ENCODE measurements around the gene SOCS1.

The SOCS1 gene

DNA sequence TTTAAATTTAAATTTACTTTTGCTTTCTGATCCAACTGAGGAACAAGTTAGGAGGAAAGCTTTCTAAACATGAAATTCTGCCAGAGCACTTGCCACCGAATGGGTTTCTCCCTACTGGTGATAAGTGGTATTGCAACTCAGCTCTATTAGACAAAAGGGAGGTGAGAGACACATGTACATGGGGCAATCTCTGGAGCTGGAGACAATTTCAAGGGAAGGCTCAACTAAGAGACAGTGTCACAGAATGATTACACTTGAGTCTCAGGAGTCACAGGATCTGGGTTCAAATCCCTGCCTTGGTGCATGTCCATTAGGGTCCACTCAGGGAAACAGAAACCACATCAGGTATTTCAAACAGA, 37.4 kb downstream of the SOCS1 start:
- no peak overlapping the region for H3K18ac ChIP-seq (ENCODE audit: low read length)
- H3K9me3 ChIP-seq (ENCODE audit: insufficient read depth, low read depth, low read length) = peaks cover 5% of the 10 kb centered on the region
- H3K4me2 ChIP-seq (ENCODE audit: low read length) = no peak overlapping the region
- no peaks in the 10 kb centered on the region for H3K36me3 ChIP-seq (ENCODE audit: control insufficient read depth in 1 of 2, insufficient read depth in 2 of 2, low read length in 2 of 2)
- no peak overlapping the region for H4K91ac ChIP-seq (ENCODE audit: low read depth, low read length)
- H3K23ac ChIP-seq (ENCODE audit: low read length) = no peak overlapping the region
- no peak overlapping the region for H2BK12ac ChIP-seq (ENCODE audit: low read length)
- H3K14ac ChIP-seq (ENCODE audit: low read length) = no peak overlapping the region
- H3K27me3 ChIP-seq (ENCODE audit: insufficient read depth, low read length) = no peaks in the 10 kb centered on the region
- no peak overlapping the region for H2AK5ac ChIP-seq (ENCODE audit: low read length)
- H3K27ac ChIP-seq (ENCODE audit: low read depth, low read length) = no peak overlapping the region
- no peak overlapping the region for H3K4me3 ChIP-seq (ENCODE audit: low read depth, low read length)
- H3K79me1 ChIP-seq (ENCODE audit: low read length) = no peaks in the 10 kb centered on the region
- WGBS (ENCODE audit: extremely low coverage, insufficient coverage, insufficient read length) = no CpG with 5 or more reads among the region's 1 CpG
- H4K12ac ChIP-seq (ENCODE audit: low read depth, low read length) = no peak overlapping the region
- H2AFZ ChIP-seq (ENCODE audit: insufficient read depth, low read length, poor library complexity) = no peak overlapping the region
- no peaks in the 10 kb centered on the region for H3K79me2 ChIP-seq (ENCODE audit: control insufficient read depth, insufficient read depth, low read length, poor library complexity)
- no peak overlapping the region for H3K4ac ChIP-seq (ENCODE audit: low read depth, low read length)
- H3K9ac ChIP-seq (ENCODE audit: low read length) = no peak overlapping the region
- no peak overlapping the region for H2BK5ac ChIP-seq (ENCODE audit: low read depth, low read length, poor library complexity)
- no peak overlapping the region for H4K8ac ChIP-seq (ENCODE audit: low read depth, low read length)
- H3K4me1 ChIP-seq (ENCODE audit: control insufficient read depth in 1 of 2, insufficient read depth in 2 of 2, low read length in 2 of 2) = no peaks in the 10 kb centered on the region
- peak in 1 of 2 donors; percentile 39 for DNase-seq
- no peak overlapping the region for H2BK120ac ChIP-seq (ENCODE audit: insufficient read depth, low read length, poor library complexity)

DNA sequence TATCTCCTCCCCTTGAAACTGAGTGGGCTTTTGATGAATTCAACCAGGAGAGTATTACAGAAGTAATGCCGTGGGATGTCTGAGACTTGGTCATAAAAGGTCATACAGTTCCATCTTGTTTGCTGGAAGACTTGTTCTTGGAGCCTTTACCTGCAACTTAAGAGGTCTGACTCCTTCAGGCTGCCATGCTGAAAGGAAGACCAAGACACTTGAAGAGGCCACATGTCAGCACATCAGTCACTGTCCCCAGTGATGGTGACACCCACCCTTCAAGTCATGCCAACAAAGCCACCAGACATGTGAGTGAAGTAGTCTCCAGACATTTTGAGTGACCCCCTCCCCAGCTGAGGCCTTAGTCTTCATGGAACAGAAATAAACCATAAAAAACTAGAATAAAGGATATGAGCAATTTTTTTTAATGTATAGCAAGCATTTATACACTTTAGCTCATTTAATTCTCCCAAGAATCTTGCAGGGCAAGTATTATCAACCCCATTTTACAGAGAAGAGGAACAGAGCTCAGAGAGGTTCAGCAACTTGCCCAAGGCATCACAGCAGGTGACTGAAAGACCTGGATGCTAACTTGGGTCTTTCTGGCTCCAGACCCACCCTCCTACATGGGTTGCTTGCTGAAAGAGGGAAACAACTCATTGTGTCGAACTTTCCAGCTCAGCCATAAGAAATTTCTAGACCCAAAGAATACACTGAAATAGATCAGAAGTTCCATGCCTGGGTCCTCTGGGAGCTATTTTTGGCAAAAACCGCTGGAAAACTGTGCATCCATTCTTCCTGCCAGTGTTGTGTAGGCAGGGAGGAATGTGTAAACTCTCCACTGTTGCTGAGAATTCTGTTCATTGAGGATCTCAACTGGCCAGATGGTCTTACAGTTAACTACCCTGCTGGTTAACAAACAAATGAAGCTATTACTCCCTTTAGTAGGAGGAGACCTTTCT, 38.1 kb downstream of the SOCS1 start:
- WGBS (ENCODE audit: extremely low coverage, insufficient coverage, insufficient read length) = no CpG with 5 or more reads among the region's 3 CpGs
- Histone ChIP-seq H3K4me1 (ENCODE audit: control insufficient read depth in 1 of 2, insufficient read depth in 2 of 2, low read length in 2 of 2) (no peaks in the 10 kb centered on the region), H3K36me3 (ENCODE audit: control insufficient read depth in 1 of 2, insufficient read depth in 2 of 2, low read length in 2 of 2) (no peaks in the 10 kb centered on the region), H3K4ac (ENCODE audit: low read depth, low read length) (no peak overlapping the region), H3K18ac (ENCODE audit: low read length) (no peak overlapping the region), H3K4me2 (ENCODE audit: low read length) (no peak overlapping the region), H4K12ac (ENCODE audit: low read depth, low read length) (no peak overlapping the region), H2AFZ (ENCODE audit: insufficient read depth, low read length, poor library complexity) (no peak overlapping the region), H3K23ac (ENCODE audit: low read length) (no peak overlapping the region), H3K79me1 (ENCODE audit: low read length) (no peaks in the 10 kb centered on the region), H3K79me2 (ENCODE audit: control insufficient read depth, insufficient read depth, low read length, poor library complexity) (no peaks in the 10 kb centered on the region), H2BK120ac (ENCODE audit: insufficient read depth, low read length, poor library complexity) (no peak overlapping the region), H2BK12ac (ENCODE audit: low read length) (no peak overlapping the region), H3K9ac (ENCODE audit: low read length) (no peak overlapping the region), H2BK5ac (ENCODE audit: low read depth, low read length, poor library complexity) (no peak overlapping the region), H4K8ac (ENCODE audit: low read depth, low read length) (no peak overlapping the region), H3K27me3 (ENCODE audit: insufficient read depth, low read length) (no peaks in the 10 kb centered on the region), H3K14ac (ENCODE audit: low read length) (no peak overlapping the region), H4K91ac (ENCODE audit: low read depth, low read length) (no peak overlapping the region), H3K27ac (ENCODE audit: low read depth, low read length) (no peak overlapping the region), H2AK5ac (ENCODE audit: low read length) (no peak overlapping the region), H3K9me3 (ENCODE audit: insufficient read depth, low read depth, low read length) (peaks cover 5% of the 10 kb centered on the region), H3K4me3 (ENCODE audit: low read depth, low read length) (no peak overlapping the region)
- no peak for DNase-seq

DNA sequence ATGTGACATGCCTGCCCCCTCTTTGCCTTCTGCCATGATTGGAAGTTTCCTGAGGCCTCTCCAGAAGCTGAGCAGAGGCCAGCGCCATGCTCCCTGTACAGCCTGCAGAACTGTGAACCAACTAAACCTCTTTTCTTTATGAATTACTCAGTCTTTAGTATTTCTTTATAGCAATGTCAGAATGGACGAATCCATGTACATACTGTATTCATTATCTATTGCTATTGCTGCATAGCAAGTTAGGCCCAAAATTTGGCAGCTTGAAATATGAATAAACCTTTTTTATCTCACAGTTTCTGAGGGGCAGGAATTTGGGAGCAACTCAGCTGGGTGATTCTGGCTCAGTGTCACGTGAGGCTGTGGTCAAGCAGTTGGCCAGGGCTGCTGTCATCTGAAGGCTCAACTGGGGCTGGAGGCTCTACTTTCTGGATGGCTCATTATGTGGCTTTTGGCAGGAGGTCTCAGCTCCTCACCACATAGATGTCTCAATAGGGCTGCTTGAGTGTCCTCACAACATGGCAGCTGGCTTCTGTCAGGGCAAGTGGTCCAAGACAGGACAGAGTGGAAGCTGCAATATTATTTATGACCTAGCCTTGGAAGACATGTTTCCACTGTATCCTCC, 40.0 kb downstream of the SOCS1 start:
- H3K79me2 ChIP-seq (ENCODE audit: control insufficient read depth, insufficient read depth, low read length, poor library complexity) = no peaks in the 10 kb centered on the region
- no peaks in the 10 kb centered on the region for H3K27me3 ChIP-seq (ENCODE audit: insufficient read depth, low read length)
- H4K12ac ChIP-seq (ENCODE audit: low read depth, low read length) = no peak overlapping the region
- H2AFZ ChIP-seq (ENCODE audit: insufficient read depth, low read length, poor library complexity) = no peak overlapping the region
- no peaks in the 10 kb centered on the region for H3K79me1 ChIP-seq (ENCODE audit: low read length)
- H2AK5ac ChIP-seq (ENCODE audit: low read length) = no peak overlapping the region
- H3K4me3 ChIP-seq (ENCODE audit: low read depth, low read length) = no peak overlapping the region
- no peak overlapping the region for H3K23ac ChIP-seq (ENCODE audit: low read length)
- peaks cover 7% of the 10 kb centered on the region for H3K9me3 ChIP-seq (ENCODE audit: insufficient read depth, low read depth, low read length)
- no peak overlapping the region for H3K14ac ChIP-seq (ENCODE audit: low read length)
- H3K27ac ChIP-seq (ENCODE audit: low read depth, low read length) = no peak overlapping the region
- H3K36me3 ChIP-seq (ENCODE audit: control insufficient read depth in 1 of 2, insufficient read depth in 2 of 2, low read length in 2 of 2) = no peaks in the 10 kb centered on the region
- no peak overlapping the region for H4K8ac ChIP-seq (ENCODE audit: low read depth, low read length)
- H2BK5ac ChIP-seq (ENCODE audit: low read depth, low read length, poor library complexity) = no peak overlapping the region
- no peak overlapping the region for H2BK120ac ChIP-seq (ENCODE audit: insufficient read depth, low read length, poor library complexity)
- no peak overlapping the region for H3K4me2 ChIP-seq (ENCODE audit: low read length)
- no peak overlapping the region for H2BK12ac ChIP-seq (ENCODE audit: low read length)
- no peak overlapping the region for H3K9ac ChIP-seq (ENCODE audit: low read length)
- DNase-seq = no peak
- H3K18ac ChIP-seq (ENCODE audit: low read length) = no peak overlapping the region
- no CpG with 5 or more reads among the region's 3 CpGs for WGBS (ENCODE audit: extremely low coverage, insufficient coverage, insufficient read length)
- no peaks in the 10 kb centered on the region for H3K4me1 ChIP-seq (ENCODE audit: control insufficient read depth in 1 of 2, insufficient read depth in 2 of 2, low read length in 2 of 2)
- H3K4ac ChIP-seq (ENCODE audit: low read depth, low read length) = no peak overlapping the region
- no peak overlapping the region for H4K91ac ChIP-seq (ENCODE audit: low read depth, low read length)

DNA sequence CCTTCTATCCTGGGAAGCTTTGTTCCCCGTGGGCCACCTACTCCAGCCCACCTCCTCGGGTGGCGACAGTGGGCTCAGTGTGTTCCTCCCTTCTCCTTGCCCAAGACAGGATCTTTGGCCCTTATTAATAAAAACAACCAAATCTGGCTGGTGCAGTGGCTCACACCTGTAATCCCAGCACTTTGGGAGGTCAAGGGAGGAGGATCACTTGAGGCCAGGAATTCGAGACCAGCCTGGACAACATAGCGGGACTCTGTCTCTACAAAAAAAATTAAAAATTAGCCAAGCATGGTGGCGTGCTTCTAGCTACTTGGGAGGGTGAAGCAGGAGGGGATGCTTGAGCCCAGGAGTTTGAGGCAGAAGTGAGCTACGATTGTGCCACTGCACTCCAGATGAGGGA, 42.2 kb downstream of the SOCS1 start:
- no peak overlapping the region for H2BK5ac ChIP-seq (ENCODE audit: low read depth, low read length, poor library complexity)
- H4K8ac ChIP-seq (ENCODE audit: low read depth, low read length) = no peak overlapping the region
- H2BK12ac ChIP-seq (ENCODE audit: low read length) = no peak overlapping the region
- peaks cover 7% of the 10 kb centered on the region for H3K9me3 ChIP-seq (ENCODE audit: insufficient read depth, low read depth, low read length)
- no peak overlapping the region for H3K9ac ChIP-seq (ENCODE audit: low read length)
- WGBS (ENCODE audit: extremely low coverage, insufficient coverage, insufficient read length) = no CpG with 5 or more reads among the region's 7 CpGs
- no peak overlapping the region for H4K91ac ChIP-seq (ENCODE audit: low read depth, low read length)
- H3K4me2 ChIP-seq (ENCODE audit: low read length) = no peak overlapping the region
- H2AFZ ChIP-seq (ENCODE audit: insufficient read depth, low read length, poor library complexity) = no peak overlapping the region
- no peak for DNase-seq
- no peak overlapping the region for H3K23ac ChIP-seq (ENCODE audit: low read length)
- H3K4ac ChIP-seq (ENCODE audit: low read depth, low read length) = no peak overlapping the region
- no peaks in the 10 kb centered on the region for H3K36me3 ChIP-seq (ENCODE audit: control insufficient read depth in 1 of 2, insufficient read depth in 2 of 2, low read length in 2 of 2)
- H4K12ac ChIP-seq (ENCODE audit: low read depth, low read length) = no peak overlapping the region
- H3K79me1 ChIP-seq (ENCODE audit: low read length) = no peaks in the 10 kb centered on the region
- H3K14ac ChIP-seq (ENCODE audit: low read length) = no peak overlapping the region
- H3K27ac ChIP-seq (ENCODE audit: low read depth, low read length) = no peak overlapping the region
- no peaks in the 10 kb centered on the region for H3K4me1 ChIP-seq (ENCODE audit: control insufficient read depth in 1 of 2, insufficient read depth in 2 of 2, low read length in 2 of 2)
- no peaks in the 10 kb centered on the region for H3K79me2 ChIP-seq (ENCODE audit: control insufficient read depth, insufficient read depth, low read length, poor library complexity)
- H3K18ac ChIP-seq (ENCODE audit: low read length) = no peak overlapping the region
- no peak overlapping the region for H2AK5ac ChIP-seq (ENCODE audit: low read length)
- H2BK120ac ChIP-seq (ENCODE audit: insufficient read depth, low read length, poor library complexity) = no peak overlapping the region
- H3K27me3 ChIP-seq (ENCODE audit: insufficient read depth, low read length) = no peaks in the 10 kb centered on the region
- H3K4me3 ChIP-seq (ENCODE audit: low read depth, low read length) = no peak overlapping the region
